ENCODE measurements around the gene CA7. TPM values are rescaled to one million over a fixed set of nuclear protein-coding genes. Genes with fewer than 3 reads are reported as not detected.

CA7 gene
- total and polyA plus RNA-seq, 10 donors = not detected

GRCh38 chr16:66900721-66901441 lies 56.7 kb downstream of the CA7 start:
- Histone ChIP-seq H3K36me3 (no peaks in the 10 kb centered on the region), H3K27ac (peak overlapping the region in 4 of 8 donors; percentile 22 to 57 (median 42)), H3K4me1 (peaks cover 0 to 16% (median 7%) of the 10 kb centered on the region in 6 donors), H3K9me3 (no peaks in the 10 kb centered on the region), H3K27me3 (replicated peaks in 1 of 7) (no peaks in the 10 kb centered on the region), H3K4me3 (no peak overlapping the region)
- DNase-seq = no peak
- intact Hi-C loops (cut with DNase I; ENCODE audit: low total_unique reads) = no loop called here
- TF ChIP-seq CTCF (IDR thresholded peaks at IDR 0.05 in 8 of 11, conservative IDR thresholded peaks at IDR 0.05 in 3 of 11) (no peak), POLR2AphosphoS5 (IDR thresholded peaks at IDR 0.05) (no peak), POLR2A (IDR thresholded peaks at IDR 0.05) (no peak)
- WGBS, 5 donors = 58 to 80% (median 73%) methylated on average over 5 to 7 of the region's 7 CpGs

- TF ChIP-seq POLR2AphosphoS5 (IDR thresholded peaks at IDR 0.05) (no peak), POLR2A (IDR thresholded peaks at IDR 0.05) (no peak), CTCF (IDR thresholded peaks at IDR 0.05 in 8 of 11, conservative IDR thresholded peaks at IDR 0.05 in 3 of 11) (no peak)
- DNase-seq = peak; percentile 32
- Histone ChIP-seq H3K27me3 (replicated peaks in 1 of 7) (no peaks in the 10 kb centered on the region), H3K36me3 (no peaks in the 10 kb centered on the region), H3K27ac (peak overlapping the region in 3 of 8 donors; percentile 22 to 57 (median 44)), H3K4me1 (peaks cover 0 to 16% (median 7%) of the 10 kb centered on the region in 6 donors), H3K9me3 (no peaks in the 10 kb centered on the region), H3K4me3 (no peak overlapping the region)
- WGBS, 5 donors = 86 to 95% (median 92%) methylated on average over 8 to 10 of the region's 10 CpGs
- intact Hi-C loops (cut with DNase I; ENCODE audit: low total_unique reads) = no loop called here
Measured at GRCh38 chr16:66901626-66902025, 57.4 kb downstream of the CA7 start.

GRCh38 chr16:66902648-66903543 lies 58.7 kb downstream of the CA7 start:
- Histone ChIP-seq H3K27ac (peak overlapping the region in 2 of 8 donors; percentile 11 to 21), H3K4me1 (peaks cover 0 to 16% (median 7%) of the 10 kb centered on the region in 6 donors), H3K4me3 (no peak overlapping the region), H3K27me3 (replicated peaks in 1 of 7) (no peaks in the 10 kb centered on the region), H3K9me3 (no peaks in the 10 kb centered on the region), H3K36me3 (no peaks in the 10 kb centered on the region)
- TF ChIP-seq POLR2AphosphoS5 (IDR thresholded peaks at IDR 0.05) (no peak), CTCF (IDR thresholded peaks at IDR 0.05 in 8 of 11, conservative IDR thresholded peaks at IDR 0.05 in 3 of 11) (no peak), POLR2A (IDR thresholded peaks at IDR 0.05) (no peak)
- peak; percentile 38 for DNase-seq
- WGBS, 5 donors = 54 to 73% (median 61%) methylated on average over 11 to 14 of the region's 14 CpGs
- intact Hi-C loops (cut with DNase I; ENCODE audit: low total_unique reads) = no loop called here

Other genes with a start within 250 kb of the CA7 start
- 10 to 100 TPM; 37.6 to 53.1 (median 41.9) TPM for gene CMTM3, start 239.7 kb upstream of the CA7 start, total RNA-seq
- 10 to 100 TPM; 16.2 to 25.0 (median 23.4) TPM for gene CMTM3, start 239.7 kb upstream of the CA7 start, polyA plus RNA-seq
- gene CMTM4, start 147.7 kb upstream of the CA7 start, total RNA-seq = 10 to 100 TPM in 1 of 7 donors, 1 to 10 TPM in 6; 3.8 to 10.2 (median 7.4) TPM
- gene CMTM4, start 147.7 kb upstream of the CA7 start, polyA plus RNA-seq = 1 to 10 TPM in 2 of 3 donors, under 1 TPM in 1; 0.70 to 1.5 (median 1.1) TPM
- gene DYNC1LI2, start 92.8 kb upstream of the CA7 start, total RNA-seq = 100 to 1,000 TPM in 5 of 7 donors, 10 to 100 TPM in 2; 77.7 to 132 (median 118) TPM
- gene DYNC1LI2, start 92.8 kb upstream of the CA7 start, polyA plus RNA-seq = 10 to 100 TPM; 15.6 to 33.2 (median 24.5) TPM
- under 1 TPM in 1 of 7 donors, not detected in 6; 0.41 TPM for gene TERB1, start 42.8 kb upstream of the CA7 start, total RNA-seq
- gene TERB1, start 42.8 kb upstream of the CA7 start, polyA plus RNA-seq = under 1 TPM in 1 of 3 donors, not detected in 2; 0.04 TPM
- gene NAE1, start 13.4 kb upstream of the CA7 start, total RNA-seq = 10 to 100 TPM; 32.4 to 51.4 (median 44.5) TPM
- 10 to 100 TPM; 29.7 to 31.0 (median 29.9) TPM for gene NAE1, start 13.4 kb upstream of the CA7 start, polyA plus RNA-seq
- 1 to 10 TPM; 3.8 to 9.6 (median 7.3) TPM for gene PDP2, start 36.1 kb downstream of the CA7 start, total RNA-seq
- 1 to 10 TPM; 1.0 to 1.5 (median 1.1) TPM for gene PDP2, start 36.1 kb downstream of the CA7 start, polyA plus RNA-seq
- not detected for gene CDH16, start 74.5 kb downstream of the CA7 start, total RNA-seq
- gene CDH16, start 74.5 kb downstream of the CA7 start, polyA plus RNA-seq = not detected
- 1 to 10 TPM in 5 of 7 donors, under 1 TPM in 2; 0.52 to 2.4 (median 1.5) TPM for gene RRAD, start 81.1 kb downstream of the CA7 start, total RNA-seq
- 10 to 100 TPM in 1 of 3 donors, 1 to 10 TPM in 2; 4.0 to 16.4 (median 5.2) TPM for gene RRAD, start 81.1 kb downstream of the CA7 start, polyA plus RNA-seq
- 10 to 100 TPM; 46.8 to 63.1 (median 55.8) TPM for gene CIAO2B, start 90.0 kb downstream of the CA7 start, total RNA-seq
- gene CIAO2B, start 90.0 kb downstream of the CA7 start, polyA plus RNA-seq = 100 to 1,000 TPM; 114 to 168 (median 148) TPM
- gene CES2, start 91.1 kb downstream of the CA7 start, total RNA-seq = 10 to 100 TPM; 21.6 to 48.1 (median 34.8) TPM
- gene CES2, start 91.1 kb downstream of the CA7 start, polyA plus RNA-seq = 10 to 100 TPM in 1 of 3 donors, 1 to 10 TPM in 2; 8.0 to 21.4 (median 8.5) TPM
- gene CES3, start 116.9 kb downstream of the CA7 start, total RNA-seq = 1 to 10 TPM in 1 of 7 donors, under 1 TPM in 5, not detected in 1; 0.23 to 1.3 (median 0.33) TPM
- gene CES3, start 116.9 kb downstream of the CA7 start, polyA plus RNA-seq = under 1 TPM; 0.27 to 0.80 (median 0.43) TPM
- gene CES4A, start 144.2 kb downstream of the CA7 start, total RNA-seq = 1 to 10 TPM; 5.0 to 9.1 (median 6.3) TPM
- gene CES4A, start 144.2 kb downstream of the CA7 start, polyA plus RNA-seq = 1 to 10 TPM; 5.3 to 9.9 (median 8.0) TPM
- gene CBFB, start 184.7 kb downstream of the CA7 start, total RNA-seq = 10 to 100 TPM; 55.8 to 80.4 (median 58.6) TPM
- gene CBFB, start 184.7 kb downstream of the CA7 start, polyA plus RNA-seq = 10 to 100 TPM; 22.7 to 35.1 (median 29.1) TPM